ENCODE data around the gene COP1. TPM values are rescaled to one million over a fixed set of nuclear protein-coding genes. Genes with fewer than 3 reads are reported as not detected.

COP1 gene
- total and polyA plus RNA-seq, 2 of the 8 experiments (the other 6 are each of a cell fraction or from before 2014, with no cell fraction given), result 26.2 to 44.9 TPM

- no peak overlapping the region for H2BK5ac ChIP-seq (ENCODE audit: low read depth, low read length)
- no peaks in the 10 kb centered on the region for H4K20me1 ChIP-seq (replicated peaks in 1 of 2; ENCODE audit: control insufficient read depth in 1 of 2, insufficient read depth in 2 of 2, low read length in 2 of 2)
- H3K4ac ChIP-seq (replicated peaks; ENCODE audit: insufficient read length, low read depth, low read length), result no peak overlapping the region
- H2BK12ac ChIP-seq (ENCODE audit: low read depth, low read length), result no peak overlapping the region
- no peak overlapping the region for H4K5ac ChIP-seq (ENCODE audit: insufficient read length, low read depth, low read length)
- no peaks in the 10 kb centered on the region for H3K27me3 ChIP-seq (replicated peaks in 1 of 4; ENCODE audit: control insufficient read depth in 3 of 4, extremely low read depth in 1 of 4, insufficient read depth in 3 of 4, low read length in 3 of 4)
- 86% methylated on average over 1 of the region's 1 CpG; no CpG with 5 or more reads in 1 of the 2 experiments for WGBS, 2 experiments (ENCODE audit: extremely low coverage in 1 of 2, insufficient coverage in 1 of 2, insufficient read length in 1 of 2, insufficient replicate concordance in 2 of 2, low coverage in 1 of 2, low lambda C conversion rate in 2 of 2, missing lambda C conversion rate in 1 of 2)
- FAIRE-seq (no peak), DNase-seq (ENCODE audit: low read depth in 1 of 2, low spot score in 2 of 2) (no peak)
- H3K27ac ChIP-seq (ENCODE audit: low read depth, low read length), result no peak overlapping the region
- H3K18ac ChIP-seq (ENCODE audit: extremely low read depth, low read length), result no peak overlapping the region
- H3K23me2 ChIP-seq (ENCODE audit: low read depth, low read length), result no peaks in the 10 kb centered on the region
- no peak overlapping the region for H4K91ac ChIP-seq (replicated peaks; ENCODE audit: insufficient read length, low read length)
- H2BK120ac ChIP-seq (replicated peaks; ENCODE audit: low read depth, low read length), result no peak overlapping the region
- no peak overlapping the region for H2AK5ac ChIP-seq (ENCODE audit: low read depth, low read length)
- H3K23ac ChIP-seq (ENCODE audit: insufficient read length), result no peak overlapping the region
- TF ChIP-seq SIN3A (conservative IDR thresholded peaks at IDR 0.05 in 1 of 2, IDR thresholded peaks at IDR 0.05 in 1 of 2; ENCODE audit: low read depth in 1 of 2, low read length in 2 of 2) (no peak), KDM1A (IDR thresholded peaks at IDR 0.05; ENCODE audit: borderline replicate concordance, low read length) (no peak), TAF7 (optimal IDR thresholded peaks at IDR 0.05; ENCODE audit: borderline replicate concordance, low read depth, low read length) (no peak), KDM5A (IDR thresholded peaks at IDR 0.05; ENCODE audit: low read length) (no peak), JUND (IDR thresholded peaks at IDR 0.05; ENCODE audit: low read length) (no peak), MAFK (IDR thresholded peaks at IDR 0.05; ENCODE audit: low read depth, low read length) (no peak), SP1 (IDR thresholded peaks at IDR 0.05; ENCODE audit: low read depth, low read length) (no peak), POLR2A (IDR thresholded peaks at IDR 0.05; ENCODE audit: control extremely low read depth in 1 of 2, low read depth in 2 of 2, low read length in 2 of 2) (no peak), CBX8 (IDR thresholded peaks at IDR 0.05; ENCODE audit: borderline replicate concordance, low read depth, low read length) (no peak), ZNF274 (IDR thresholded peaks at IDR 0.05; ENCODE audit: borderline replicate concordance, extremely low read depth, low read length) (no peak), SIX5 (IDR thresholded peaks at IDR 0.05; ENCODE audit: low read depth, low read length) (no peak)
- TF ChIP-seq, protein P1, sequence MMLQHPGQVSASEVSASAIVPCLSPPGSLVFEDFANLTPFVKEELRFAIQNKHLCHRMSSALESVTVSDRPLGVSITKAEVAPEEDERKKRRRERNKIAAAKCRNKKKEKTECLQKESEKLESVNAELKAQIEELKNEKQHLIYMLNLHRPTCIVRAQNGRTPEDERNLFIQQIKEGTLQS (IDR thresholded peaks at IDR 0.05; ENCODE audit: insufficient read depth, low read depth, low read length), result no peak
- TF ChIP-seq, protein P2, sequence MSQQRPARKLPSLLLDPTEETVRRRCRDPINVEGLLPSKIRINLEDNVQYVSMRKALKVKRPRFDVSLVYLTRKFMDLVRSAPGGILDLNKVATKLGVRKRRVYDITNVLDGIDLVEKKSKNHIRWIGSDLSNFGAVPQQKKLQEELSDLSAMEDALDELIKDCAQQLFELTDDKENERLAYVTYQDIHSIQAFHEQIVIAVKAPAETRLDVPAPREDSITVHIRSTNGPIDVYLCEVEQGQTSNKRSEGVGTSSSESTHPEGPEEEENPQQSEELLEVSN (IDR thresholded peaks at IDR 0.05), result no peak
- H3K36me3 ChIP-seq (ENCODE audit: control insufficient read depth in 2 of 4, insufficient read depth in 4 of 4, low read length in 3 of 4), result no peaks in the 10 kb centered on the region
- no peak overlapping the region for H3K4me3 ChIP-seq (ENCODE audit: extremely low read depth in 1 of 4, insufficient read depth in 2 of 4, low read depth in 3 of 4, low read length in 4 of 4)
- H3K79me2 ChIP-seq (ENCODE audit: control insufficient read depth in 1 of 2, insufficient read depth in 2 of 2, low read length in 2 of 2), result no peaks in the 10 kb centered on the region
- no peak overlapping the region for H3K4me2 ChIP-seq (ENCODE audit: insufficient read depth in 1 of 2, low read depth in 2 of 2, low read length in 2 of 2)
- no peak overlapping the region for H3K9ac ChIP-seq (replicated peaks in 1 of 4; ENCODE audit: extremely low read depth in 1 of 4, low read depth in 3 of 4, low read length in 3 of 4)
- H3K4me1 ChIP-seq (replicated peaks in 1 of 4; ENCODE audit: control insufficient read depth in 3 of 4, insufficient read depth in 4 of 4, low read length in 3 of 4), result no peaks in the 10 kb centered on the region
- no peak overlapping the region for H3K14ac ChIP-seq (ENCODE audit: insufficient read length)
- H2BK15ac ChIP-seq (ENCODE audit: low read length), result no peak overlapping the region
- no peak overlapping the region for H2AFZ ChIP-seq (ENCODE audit: low read length)
- H2BK20ac ChIP-seq (ENCODE audit: low read length), result no peak overlapping the region
- H3K56ac ChIP-seq (replicated peaks; ENCODE audit: insufficient read length, low read depth, low read length), result no peak overlapping the region
- no peak overlapping the region for H4K8ac ChIP-seq (ENCODE audit: extremely low read depth, insufficient read depth, low read length)
- no peaks in the 10 kb centered on the region for H3K9me3 ChIP-seq (ENCODE audit: insufficient read depth in 2 of 2, low read depth in 1 of 2, low read length in 1 of 2)
- POLR2A ChIA-PET (ENCODE audit: partially characterized antibody), result no interaction called here
- H3K79me1 ChIP-seq (ENCODE audit: low read depth, low read length), result no peaks in the 10 kb centered on the region
- CTCF ChIA-PET (ENCODE audit: partially characterized antibody), result interaction anchor here (0.6 to 1.5 kb wide), 3 partner anchors 12 to 545 kb away, joined by 3 to 6 read pairs (median 3); no protein-coding TSS in a partner anchor
Measured at GRCh38 chr1:176033474-176033873, 173.6 kb downstream of the COP1 start.
